Lower leg skin (tissue), 3 donors: ENCODE data around the gene L3MBTL3.

Experiments used
- CTCF ChIP-seq, 3 donors: fragments of 450-650 bp; IDR thresholded peaks; one replicate each; pipeline ENCODE4 v1.5.1; 2016; ENCODE audit warnings: antibody characterized with exemption in 3 of 3, mild to moderate bottlenecking in 3 of 3, moderate library complexity in 2 of 3
- POLR2A ChIP-seq, 2 donors: fragments of 450-650 bp; IDR thresholded peaks; one replicate each; pipeline ENCODE4 v1.6.1; 2016 to 2017; ENCODE audit warnings: antibody characterized with exemption in 2 of 2, mild to moderate bottlenecking in 1 of 2, moderate library complexity in 1 of 2

- TF ChIP-seq CTCF (IDR thresholded peaks at IDR 0.05) (no peak), POLR2A (IDR thresholded peaks at IDR 0.05) (no peak)
Measured at GRCh38 chr6:130122243-130122642, 103.9 kb downstream of the L3MBTL3 start.
